M059J (cell line): ENCODE results near the gene HDAC7. TPM values are rescaled to one million over a fixed set of nuclear protein-coding genes. Genes with fewer than 3 reads are reported as not detected.
"Not testable (repeated sequence)": the region's sequence is repeated elsewhere in the genome, so short reads cannot be mapped to it uniquely, and the experiment has no call there.

Experiments used
- DNase-seq: peaks from one replicate; pipeline ENCODE4 v3.0.0-alpha.2; 2012; ENCODE audit warnings: low read depth
- total RNA-seq: library from RNA; depleted of rRNA; stranded (reverse); fragments of >200 nt; shearing (Covaris generic); gene quantifications from 2 replicates; pipeline ENCODE4 v1.2.3, GENCODE V29; 2014

The HDAC7 gene
- total RNA-seq, 1 experiment from 2014 or later, result 26.1 TPM

- DNase-seq, result peak; percentile 32
These were observed 6.0 kb downstream of the HDAC7 start for GRCh38 chr12:47813511-47814196.

- peak; percentile 86 for DNase-seq
These were observed 6.7 kb downstream of the HDAC7 start for GRCh38 chr12:47812797-47813510.

- DNase-seq, result peak; percentile 55
These were observed 7.9 kb downstream of the HDAC7 start for GRCh38 chr12:47811581-47812484.

GRCh38 chr12:47811072-47811396, 8.7 kb downstream of the HDAC7 start:
- no peak for DNase-seq

GRCh38 chr12:47809518-47809917, 10.2 kb downstream of the HDAC7 start:
- DNase-seq, result not testable (repeated sequence)

GRCh38 chr12:47808574-47809365, 10.9 kb downstream of the HDAC7 start:
- DNase-seq, result peak; percentile 54

- DNase-seq, result peak; percentile 73
These were observed 11.7 kb downstream of the HDAC7 start for GRCh38 chr12:47808050-47808449.

GRCh38 chr12:47807338-47807737, 12.4 kb downstream of the HDAC7 start:
- no peak for DNase-seq

GRCh38 chr12:47805417-47805816, 14.3 kb downstream of the HDAC7 start:
- DNase-seq, result no peak

GRCh38 chr12:47804171-47804570, 15.5 kb downstream of the HDAC7 start:
- DNase-seq, result no peak

- DNase-seq, result no peak
These were observed 16.4 kb downstream of the HDAC7 start for GRCh38 chr12:47803191-47803875.

- DNase-seq, result peak; percentile 56
These were observed 17.4 kb downstream of the HDAC7 start for GRCh38 chr12:47802312-47802711.

GRCh38 chr12:47801904-47802246, 17.8 kb downstream of the HDAC7 start:
- DNase-seq, result no peak

GRCh38 chr12:47801170-47801903, 18.4 kb downstream of the HDAC7 start:
- DNase-seq, result no peak

GRCh38 chr12:47800582-47800981, 19.1 kb downstream of the HDAC7 start:
- no peak for DNase-seq

GRCh38 chr12:47799357-47799955, 20.2 kb downstream of the HDAC7 start:
- DNase-seq, result no peak

- no peak for DNase-seq
These were observed 21.2 kb downstream of the HDAC7 start for GRCh38 chr12:47798382-47798948.

- no peak for DNase-seq
These were observed 22.3 kb downstream of the HDAC7 start for GRCh38 chr12:47797441-47797840.

- DNase-seq, result no peak
These were observed 23.8 kb downstream of the HDAC7 start for GRCh38 chr12:47795814-47796411.
